ENCODE data around the gene C9orf152.

GRCh38 chr9:110240198-110240597 lies 32.2 kb upstream of the C9orf152 start:
- TF ChIP-seq POLR2A (IDR thresholded peaks at IDR 0.05) (no peak), EP300 (IDR thresholded peaks at IDR 0.05) (no peak), POLR2AphosphoS5 (IDR thresholded peaks at IDR 0.05) (no peak)
- TF ChIP-seq, protein P1, sequence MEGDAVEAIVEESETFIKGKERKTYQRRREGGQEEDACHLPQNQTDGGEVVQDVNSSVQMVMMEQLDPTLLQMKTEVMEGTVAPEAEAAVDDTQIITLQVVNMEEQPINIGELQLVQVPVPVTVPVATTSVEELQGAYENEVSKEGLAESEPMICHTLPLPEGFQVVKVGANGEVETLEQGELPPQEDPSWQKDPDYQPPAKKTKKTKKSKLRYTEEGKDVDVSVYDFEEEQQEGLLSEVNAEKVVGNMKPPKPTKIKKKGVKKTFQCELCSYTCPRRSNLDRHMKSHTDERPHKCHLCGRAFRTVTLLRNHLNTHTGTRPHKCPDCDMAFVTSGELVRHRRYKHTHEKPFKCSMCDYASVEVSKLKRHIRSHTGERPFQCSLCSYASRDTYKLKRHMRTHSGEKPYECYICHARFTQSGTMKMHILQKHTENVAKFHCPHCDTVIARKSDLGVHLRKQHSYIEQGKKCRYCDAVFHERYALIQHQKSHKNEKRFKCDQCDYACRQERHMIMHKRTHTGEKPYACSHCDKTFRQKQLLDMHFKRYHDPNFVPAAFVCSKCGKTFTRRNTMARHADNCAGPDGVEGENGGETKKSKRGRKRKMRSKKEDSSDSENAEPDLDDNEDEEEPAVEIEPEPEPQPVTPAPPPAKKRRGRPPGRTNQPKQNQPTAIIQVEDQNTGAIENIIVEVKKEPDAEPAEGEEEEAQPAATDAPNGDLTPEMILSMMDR (IDR thresholded peaks at IDR 0.05), result no peak
